LoVo (cell line): Measurements from ENCODE around the gene OR3A1.
"Not testable (repeated sequence)": the region's sequence is repeated elsewhere in the genome, so short reads cannot be mapped to it uniquely, and the experiment has no call there.

Experiments used
- DNase-seq: peaks from one replicate; pipeline ENCODE4 v3.0.0-alpha.2; 2016; ENCODE audit warnings: low spot score

The OR3A1 gene, protein sequence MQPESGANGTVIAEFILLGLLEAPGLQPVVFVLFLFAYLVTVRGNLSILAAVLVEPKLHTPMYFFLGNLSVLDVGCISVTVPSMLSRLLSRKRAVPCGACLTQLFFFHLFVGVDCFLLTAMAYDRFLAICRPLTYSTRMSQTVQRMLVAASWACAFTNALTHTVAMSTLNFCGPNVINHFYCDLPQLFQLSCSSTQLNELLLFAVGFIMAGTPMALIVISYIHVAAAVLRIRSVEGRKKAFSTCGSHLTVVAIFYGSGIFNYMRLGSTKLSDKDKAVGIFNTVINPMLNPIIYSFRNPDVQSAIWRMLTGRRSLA

DNA sequence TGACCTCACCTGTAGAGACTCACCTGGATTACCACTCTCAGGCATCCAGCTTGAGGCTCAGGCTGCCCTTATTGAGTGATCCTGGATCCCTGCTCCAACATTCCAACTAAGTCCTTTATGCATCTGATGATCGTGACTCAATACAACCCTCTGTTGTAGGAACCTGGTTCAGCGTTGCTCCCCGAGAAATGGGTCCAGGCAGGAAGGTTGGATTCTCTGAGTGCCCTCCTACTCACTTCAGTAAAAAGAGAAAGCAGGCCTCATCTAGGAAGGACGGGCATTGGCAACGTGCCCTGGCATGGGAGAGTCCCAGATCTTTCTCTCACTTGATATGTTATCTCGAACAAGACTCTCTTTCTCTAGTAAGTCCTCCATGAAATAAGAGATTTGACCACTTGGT, at the start of gene OR3A1:
Gene OR3A1, minus strand, starts transcription at position 101 of the 400 bp plus-strand sequence. CDS start 5,778 bp downstream, outside the sequence.
- no peak for DNase-seq

DNA sequence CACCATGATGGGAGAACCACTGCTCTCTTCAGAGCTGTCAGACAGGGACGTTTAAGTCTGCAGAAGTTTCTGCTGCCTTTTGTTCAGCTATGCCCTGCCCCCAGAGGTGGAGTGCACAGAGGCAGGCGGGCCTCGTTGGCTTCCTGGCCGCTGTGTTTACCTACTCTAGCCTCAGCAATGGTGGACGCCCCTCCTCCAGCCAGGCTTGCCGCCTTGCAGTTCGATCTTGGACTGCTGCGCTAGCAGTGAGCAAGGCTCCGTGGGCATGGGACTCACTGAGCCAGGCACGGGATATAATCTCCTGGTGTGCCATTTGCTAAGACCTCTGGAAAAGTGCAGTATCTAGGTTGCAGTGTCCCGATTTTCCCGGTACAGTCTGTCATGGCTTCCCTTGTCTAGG, 44.6 kb upstream of the OR3A1 start:
- not testable (repeated sequence) for DNase-seq

DNA sequence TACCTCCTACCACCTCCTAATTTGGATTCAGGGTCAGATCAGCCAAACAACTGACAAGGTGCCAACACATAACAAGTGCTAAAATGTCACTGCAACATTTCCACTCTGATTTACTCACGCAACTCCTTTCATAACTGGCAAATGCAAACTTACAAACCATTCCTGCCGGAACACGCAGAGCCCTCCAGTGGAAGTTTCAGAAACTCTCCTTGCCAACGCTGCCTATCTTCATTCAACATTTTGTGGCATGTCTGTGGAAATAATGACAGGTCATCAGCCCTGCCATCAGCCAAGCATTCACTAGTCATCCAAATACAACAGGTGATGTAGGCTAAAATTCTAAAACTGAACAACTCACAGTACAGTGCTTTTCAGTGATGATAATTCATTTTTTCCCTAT, 37.7 kb upstream of the OR3A1 start:
- DNase-seq, result peak; percentile 3

DNA sequence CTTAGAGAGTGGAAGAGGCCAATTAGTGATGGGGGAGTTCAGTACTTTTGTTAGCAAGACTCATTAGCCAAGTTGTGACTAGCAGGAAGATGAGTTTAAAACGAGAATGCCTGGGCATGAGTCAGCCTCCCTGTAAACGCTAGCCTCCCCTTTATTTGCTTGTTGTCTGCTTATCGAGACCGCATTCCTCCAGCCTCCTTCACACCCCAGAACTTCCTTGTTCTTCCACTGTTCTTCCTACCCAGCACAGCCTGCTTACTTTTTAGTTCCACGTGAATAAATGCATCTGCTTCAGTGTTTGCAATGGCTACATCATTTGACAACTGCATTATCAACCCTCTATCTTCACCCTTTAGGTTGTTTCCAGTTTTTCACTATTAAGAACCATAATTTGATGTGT, 20.2 kb upstream of the OR3A1 start:
- DNase-seq, result peak; percentile 48

DNA sequence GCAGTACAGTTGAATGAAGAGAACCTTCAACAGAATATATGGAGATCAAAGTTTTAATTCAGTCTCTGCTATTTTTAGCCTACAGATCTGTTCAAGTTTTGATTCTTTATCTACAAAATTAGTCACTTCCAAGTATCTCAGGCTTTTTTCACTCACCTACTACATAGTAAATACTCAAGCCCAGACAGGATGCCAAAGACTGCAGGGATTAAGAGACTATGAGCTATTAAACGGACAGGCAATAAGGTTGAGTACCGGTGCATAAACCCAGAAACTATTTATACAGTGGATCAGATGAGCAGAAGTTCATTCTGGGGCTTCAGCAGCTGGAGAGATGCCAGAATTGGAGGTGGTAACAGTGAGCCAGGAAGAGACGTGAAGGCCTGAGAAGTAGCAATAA, 18.7 kb upstream of the OR3A1 start:
- no peak for DNase-seq

DNA sequence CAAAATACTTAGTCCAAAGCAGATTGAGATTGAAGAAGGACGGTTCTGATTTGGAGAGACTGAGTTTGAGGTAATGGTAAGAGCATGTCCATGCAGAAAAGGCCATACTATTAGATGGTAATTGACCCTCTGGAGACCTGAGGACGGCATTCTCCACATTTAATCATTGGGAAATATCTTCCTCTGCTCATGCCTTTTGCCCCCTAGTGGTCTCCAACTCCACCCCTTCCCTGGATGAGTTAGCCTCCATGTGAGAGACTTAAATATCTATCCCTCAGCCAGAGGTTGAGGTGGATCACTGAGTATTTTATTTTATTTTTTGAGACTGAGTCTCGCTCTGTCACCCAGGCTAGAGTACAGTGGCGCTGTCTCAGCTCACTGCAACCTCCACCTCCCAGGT, 10.4 kb upstream of the OR3A1 start:
- no peak for DNase-seq

DNA sequence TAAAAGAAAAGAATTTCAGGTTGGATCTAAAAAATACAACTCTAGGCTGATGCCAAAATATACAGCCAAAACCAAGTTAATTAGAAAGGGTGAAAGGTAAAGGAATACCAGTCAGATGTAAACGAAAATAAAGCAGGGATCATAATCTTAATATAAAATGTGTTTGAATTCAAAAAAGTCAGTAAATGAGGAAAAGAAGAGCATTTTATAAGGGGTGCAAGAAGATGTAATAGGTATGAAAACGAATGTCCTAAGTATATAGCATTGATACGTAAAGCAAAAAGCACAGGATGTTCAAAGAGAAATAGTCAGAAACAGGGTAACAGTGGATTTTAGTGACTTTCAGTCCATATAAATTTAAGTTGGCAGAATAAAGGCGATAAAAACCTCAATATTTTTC, 2.5 kb downstream of the OR3A1 start:
- no peak for DNase-seq

DNA sequence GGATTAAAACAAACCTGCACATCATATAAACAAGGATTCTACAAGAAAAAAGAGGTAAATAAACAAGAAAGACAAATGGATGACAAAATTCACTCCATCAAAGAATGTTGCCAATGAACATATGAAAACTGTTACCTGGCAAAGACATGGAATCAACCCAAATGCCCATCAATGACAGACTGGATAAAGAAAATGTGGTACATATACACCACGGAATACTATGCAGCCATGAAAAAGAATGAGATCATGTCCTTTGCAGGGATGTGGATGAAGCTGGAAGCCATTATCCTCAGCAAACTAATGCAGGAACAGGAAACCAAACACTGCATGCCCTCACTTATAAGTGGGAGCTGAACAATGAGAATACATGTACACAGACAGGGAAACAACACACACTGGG, 4.6 kb downstream of the OR3A1 start:
- DNase-seq, result not testable (repeated sequence)

DNA sequence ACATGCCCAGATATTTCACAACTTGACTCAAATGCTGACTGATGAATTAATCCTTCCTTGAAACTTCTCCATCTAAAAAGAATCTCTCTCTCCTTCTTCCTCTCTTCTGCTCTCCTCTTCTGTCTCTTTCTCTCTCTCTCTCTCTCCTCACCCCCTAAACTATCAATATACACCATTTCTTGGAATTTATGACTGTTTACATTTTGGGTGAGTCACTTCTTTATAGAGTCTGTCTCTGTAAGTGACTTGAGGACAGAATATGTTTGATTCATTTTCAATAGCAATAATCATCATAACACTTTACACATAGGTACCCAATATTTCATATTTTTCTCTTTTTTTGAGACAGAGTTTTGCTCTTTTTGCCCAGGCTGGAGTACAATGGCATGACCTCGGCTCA, 15.3 kb downstream of the OR3A1 start:
- DNase-seq, result peak; percentile 60

DNA sequence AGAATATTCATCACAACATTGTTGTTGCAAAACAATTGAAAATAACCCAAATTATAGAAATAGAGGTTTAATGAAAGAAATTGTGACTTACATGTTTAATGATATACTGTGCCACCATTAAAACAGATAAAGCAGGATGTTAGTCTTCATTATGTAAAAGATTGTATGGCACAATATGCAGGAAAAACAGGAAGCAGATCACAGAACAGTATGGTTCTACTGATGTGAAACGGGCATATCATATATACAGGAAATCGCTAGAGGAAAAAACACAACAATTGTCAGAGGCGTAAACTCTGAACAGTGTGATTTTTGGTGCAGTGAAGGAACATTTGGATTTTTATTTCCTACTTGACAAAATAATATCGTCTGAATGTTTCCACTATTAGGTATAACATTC, 22.0 kb downstream of the OR3A1 start:
- no peak for DNase-seq

DNA sequence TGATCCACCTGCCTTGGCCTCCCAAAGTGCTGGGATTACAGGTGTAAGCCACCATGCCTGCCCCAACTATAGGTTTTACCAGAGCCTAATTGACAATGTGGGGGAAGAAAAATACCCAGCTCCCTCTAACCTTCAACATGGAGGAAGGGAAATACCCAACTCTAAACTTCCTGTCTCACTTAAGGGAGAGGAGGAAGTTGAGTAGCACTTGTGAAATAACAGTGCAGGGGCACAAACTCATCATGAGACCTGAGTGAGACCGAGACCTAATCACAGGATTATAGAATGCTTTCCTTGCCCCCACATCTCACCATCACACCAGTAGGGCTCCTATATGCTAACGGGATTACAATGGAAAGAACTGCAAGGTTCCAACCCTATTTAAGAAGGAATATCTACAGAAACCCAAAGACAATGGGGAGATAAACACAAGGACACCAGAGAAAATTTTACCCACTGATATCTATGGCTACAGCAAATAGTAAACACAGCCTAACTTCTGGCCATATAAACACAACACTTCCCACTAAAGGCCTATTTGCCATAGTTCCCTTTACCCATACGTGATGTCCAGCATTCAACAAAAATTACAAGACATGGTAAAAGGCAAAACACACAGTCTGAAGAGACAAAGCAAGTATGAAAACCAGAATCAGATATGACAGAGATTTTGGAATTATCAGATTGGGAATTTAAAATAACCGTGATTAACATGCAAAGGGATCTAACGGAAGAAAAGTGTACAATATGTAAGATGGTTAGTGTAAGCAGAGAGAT, 26.9 kb downstream of the OR3A1 start:
- DNase-seq, result no peak

DNA sequence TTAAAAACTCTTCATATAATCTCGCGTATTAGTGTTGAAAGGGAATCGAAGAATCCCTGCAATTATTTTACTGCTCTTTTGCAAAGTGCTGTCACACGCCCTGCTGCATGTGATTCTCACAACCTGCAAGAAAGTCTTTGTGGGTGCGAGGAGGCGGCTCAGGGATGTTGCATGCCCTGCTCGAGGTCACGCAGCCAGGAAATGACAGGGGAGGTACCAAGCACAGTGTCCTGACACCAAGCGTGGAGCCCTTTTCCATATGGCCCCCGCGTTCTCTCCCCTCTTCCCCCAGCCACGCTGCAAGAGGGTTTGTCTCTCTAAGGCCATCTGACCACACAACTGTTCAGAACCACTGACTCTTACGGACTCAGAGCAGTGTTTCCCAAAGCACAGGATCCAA, 37.6 kb downstream of the OR3A1 start:
- DNase-seq, result no peak

DNA sequence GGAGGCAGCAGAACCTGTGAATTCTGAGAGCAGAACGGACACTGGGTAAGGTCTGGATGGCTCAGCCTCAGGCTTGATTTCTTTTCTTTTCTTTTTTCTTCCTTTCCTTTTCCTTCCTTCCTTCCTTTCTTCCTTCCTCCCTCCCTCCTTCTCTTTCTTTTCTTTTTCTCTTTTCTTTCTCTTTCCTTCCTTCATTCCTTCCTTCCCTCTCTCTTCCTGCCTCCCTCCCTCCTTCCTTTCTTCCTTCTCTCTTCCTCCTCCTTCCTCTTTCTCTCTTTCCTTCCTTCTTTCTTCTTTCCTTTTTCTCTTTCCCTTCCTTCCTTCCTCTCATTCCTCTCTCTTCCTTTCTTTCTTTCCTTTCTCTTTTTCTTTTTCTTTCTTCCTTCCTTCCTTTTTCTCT, 38.0 kb downstream of the OR3A1 start:
- no peak for DNase-seq

DNA sequence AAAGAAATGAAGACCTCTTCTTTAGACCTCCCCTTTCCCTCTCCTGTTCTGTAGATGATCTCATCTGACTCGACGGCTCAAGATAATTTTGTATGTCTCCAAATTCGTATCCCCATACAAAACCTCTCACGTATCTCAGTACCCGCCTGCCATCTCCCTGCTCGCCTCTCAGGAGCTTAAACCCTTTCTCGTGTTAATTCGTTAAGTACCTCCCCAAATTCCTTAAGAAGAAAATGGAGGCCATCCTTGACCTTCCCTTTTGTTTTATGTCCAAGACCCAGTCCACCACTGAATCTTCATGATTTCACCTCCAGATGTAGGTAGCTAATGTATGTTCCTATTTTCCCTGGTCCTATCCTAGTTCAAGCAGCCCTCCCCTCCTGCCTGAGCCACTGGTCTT, 41.6 kb downstream of the OR3A1 start:
- no peak for DNase-seq

DNA sequence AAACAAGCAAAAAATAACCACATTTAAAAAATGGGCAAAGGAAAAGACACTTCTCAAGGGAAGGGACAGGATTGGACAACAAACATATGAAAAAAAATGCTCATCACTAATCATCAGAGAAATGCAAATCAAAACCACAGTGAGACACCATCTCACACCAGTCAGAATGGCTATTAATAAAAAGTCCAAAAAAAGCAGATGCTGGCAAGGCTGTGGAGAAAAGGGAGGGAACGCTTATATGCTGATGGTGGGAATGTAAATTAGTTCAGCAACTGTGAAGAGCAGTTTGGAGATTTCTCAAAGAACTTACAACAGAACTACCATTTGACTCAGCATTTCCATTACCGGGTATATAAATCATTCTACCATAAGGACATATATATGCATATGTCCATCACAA, 49.1 kb downstream of the OR3A1 start:
- DNase-seq, result not testable (repeated sequence)

DNA sequence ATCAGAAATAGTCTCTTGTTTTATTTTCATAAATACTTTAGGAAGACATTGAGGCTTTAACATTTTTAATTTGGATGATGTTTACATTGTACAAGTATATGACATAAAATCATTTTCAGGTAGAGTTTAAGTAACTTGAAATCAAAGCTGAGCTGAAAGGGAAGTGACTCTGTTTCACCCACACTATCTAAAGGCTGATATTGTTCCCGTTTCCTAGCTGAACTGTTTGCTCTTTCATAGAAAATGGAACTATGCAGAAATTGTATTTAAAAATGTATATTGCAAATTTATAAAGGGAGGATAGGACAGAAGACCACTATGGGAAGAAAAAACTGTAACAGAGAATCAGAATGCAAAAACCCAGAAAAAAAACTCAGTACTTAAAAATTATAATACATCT, 53.3 kb downstream of the OR3A1 start:
- DNase-seq, result not testable (repeated sequence)

DNA sequence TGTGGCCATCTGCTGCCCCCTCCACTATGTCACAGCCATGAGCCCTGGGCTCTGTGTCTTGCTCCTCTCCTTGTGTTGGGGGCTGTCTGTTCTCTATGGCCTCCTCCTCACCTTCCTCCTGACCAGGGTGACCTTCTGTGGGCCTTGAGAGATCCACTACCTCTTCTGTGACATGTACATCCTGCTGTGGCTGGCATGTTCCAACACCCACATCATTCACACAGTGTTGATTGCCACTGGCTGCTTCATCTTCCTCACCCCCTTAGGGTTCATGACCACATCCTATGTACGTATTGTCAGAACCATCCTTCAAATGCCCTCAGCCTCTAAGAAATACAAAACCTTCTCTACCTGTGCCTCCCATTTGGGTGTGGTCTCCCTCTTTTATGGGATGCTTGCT, 57.1 kb downstream of the OR3A1 start:
- not testable (repeated sequence) for DNase-seq
